Panc1 (cell line): ENCODE data around the gene LARP4B. TPM values are rescaled to one million over a fixed set of nuclear protein-coding genes. Genes with fewer than 3 reads are reported as not detected.

ENCODE experiments used
- ATAC-seq: fragments of 200-7000 bp; cut with Tn5 transposase; 2 replicates; pipeline ENCODE4 v1.9.1; 2020; ENCODE audit warnings: mild to moderate bottlenecking, moderate library complexity
- BruUV-seq: library from RNA; stranded (reverse); fragments of 400-500 nt; replicated peaks from 2 replicates; lab custom pipeline; 2021; lab: Mats Ljungman, UMichigan
- CTCF ChIA-PET: fragments of 300-600 bp; sonication (Branson Sonifier 250); formaldehyde crosslinking; loops from one replicate; lab custom pipeline; 2022; ENCODE audit warnings: antibody characterized with exemption; lab: Charles Lee
- POLR2A ChIA-PET: fragments of 300-600 bp; sonication (Branson Sonifier 250); formaldehyde crosslinking; loops from one replicate; lab custom pipeline; 2022; ENCODE audit warnings: antibody characterized with exemption; lab: Charles Lee
- DNase-seq: peaks from one replicate; pipeline ENCODE4 v3.0.0-alpha.2; 2010; ENCODE audit warnings: low read depth, low spot score
- H3K27ac ChIP-seq: 2 replicates; pipeline ENCODE4 v1.5.1; 2011; ENCODE audit warnings: mild to moderate bottlenecking, low read length, inconsistent platforms
- H3K27me3 ChIP-seq: fragments of 200-500 bp; sonication (Bioruptor generic); 2 replicates; pipeline ENCODE4 v1.6.0; 2014; ENCODE audit warnings: low read length, inconsistent platforms; ENCODE audit not compliant: control insufficient read depth, insufficient read depth
- H3K36me3 ChIP-seq: fragments of 200-500 bp; sonication (Bioruptor generic); 2 replicates; pipeline ENCODE4 v1.5.1; 2014; ENCODE audit warnings: inconsistent platforms, mild to moderate bottlenecking, low read length, moderate library complexity; ENCODE audit not compliant: control insufficient read depth, insufficient read depth
- H3K4me1 ChIP-seq: 2 replicates; pipeline ENCODE4 v1.5.1; 2011; ENCODE audit warnings: inconsistent platforms, mild to moderate bottlenecking, low read length, moderate library complexity; ENCODE audit not compliant: control insufficient read depth, insufficient read depth
- H3K4me3 ChIP-seq, 2 experiments: 2 replicates each; pipeline ENCODE4 v1.5.1; 2011 to 2012; ENCODE audit warnings: low read depth in 2 of 2, low read length in 2 of 2, mild to moderate bottlenecking in 2 of 2, inconsistent platforms in 1 of 2, moderate library complexity in 1 of 2
- H3K9me3 ChIP-seq: fragments of 200-500 bp; sonication (Bioruptor generic); 2 replicates; pipeline ENCODE4 v1.5.1; 2014; ENCODE audit warnings: low read depth, mild to moderate bottlenecking, inconsistent platforms, low read length, moderate library complexity; ENCODE audit not compliant: control insufficient read depth, insufficient read depth
- POLR2AphosphoS5 ChIP-seq: IDR thresholded peaks from 2 replicates; pipeline ENCODE4 v1.6.1; 2012; ENCODE audit warnings: mild to moderate bottlenecking, low read depth, low read length, moderate library complexity
- SIN3A ChIP-seq: IDR thresholded peaks from 2 replicates; pipeline ENCODE4 v1.6.1; 2012; ENCODE audit warnings: low read depth, mild to moderate bottlenecking, low read length, moderate library complexity, borderline replicate concordance; ENCODE audit not compliant: insufficient read depth
- TCF7L2 ChIP-seq: IDR thresholded peaks from 2 replicates; pipeline ENCODE4 v1.6.1; 2011; ENCODE audit warnings: mild to moderate bottlenecking, low read depth, low read length, inconsistent platforms
- in situ Hi-C: cut with HindIII; loops from 2 replicates; pipeline ENCODE4 v1.10.0; 2016; ENCODE audit warnings: low sequenced_read_pairs, low pct_unique_long_range_greater_than_20kb
- intact Hi-C: fragments of 100-400 bp; cut with micrococcal nuclease; formaldehyde crosslinking; loops from one replicate; pipeline ENCODE4 v1.10.0; 2022; ENCODE audit not compliant: unreplicated experiment
- total RNA-seq: library from RNA; stranded (reverse); gene quantifications from one replicate; pipeline ENCODE4 v1.2.1, GENCODE V29; 2021; ENCODE audit not compliant: unreplicated experiment
- TF ChIP-seq, protein P1 (sequence below), 2 experiments: IDR thresholded peaks; 2 replicates each; pipeline ENCODE4 v1.6.1; 2011 to 2012; ENCODE audit warnings: low read depth in 2 of 2, control low read depth in 1 of 2, low read length in 1 of 2, mild to moderate bottlenecking in 1 of 2, moderate library complexity in 1 of 2; ENCODE audit not compliant: insufficient read depth in 1 of 2
- TF ChIP-seq, protein P2 (sequence below): fragments of 450-650 bp; IDR thresholded peaks from 2 replicates; pipeline ENCODE4 v1.5.1; 2017; ENCODE audit warnings: mild to moderate bottlenecking

Gene LARP4B
- total RNA-seq, 1 experiment from 2014 or later, result 87.0 TPM

DNA sequence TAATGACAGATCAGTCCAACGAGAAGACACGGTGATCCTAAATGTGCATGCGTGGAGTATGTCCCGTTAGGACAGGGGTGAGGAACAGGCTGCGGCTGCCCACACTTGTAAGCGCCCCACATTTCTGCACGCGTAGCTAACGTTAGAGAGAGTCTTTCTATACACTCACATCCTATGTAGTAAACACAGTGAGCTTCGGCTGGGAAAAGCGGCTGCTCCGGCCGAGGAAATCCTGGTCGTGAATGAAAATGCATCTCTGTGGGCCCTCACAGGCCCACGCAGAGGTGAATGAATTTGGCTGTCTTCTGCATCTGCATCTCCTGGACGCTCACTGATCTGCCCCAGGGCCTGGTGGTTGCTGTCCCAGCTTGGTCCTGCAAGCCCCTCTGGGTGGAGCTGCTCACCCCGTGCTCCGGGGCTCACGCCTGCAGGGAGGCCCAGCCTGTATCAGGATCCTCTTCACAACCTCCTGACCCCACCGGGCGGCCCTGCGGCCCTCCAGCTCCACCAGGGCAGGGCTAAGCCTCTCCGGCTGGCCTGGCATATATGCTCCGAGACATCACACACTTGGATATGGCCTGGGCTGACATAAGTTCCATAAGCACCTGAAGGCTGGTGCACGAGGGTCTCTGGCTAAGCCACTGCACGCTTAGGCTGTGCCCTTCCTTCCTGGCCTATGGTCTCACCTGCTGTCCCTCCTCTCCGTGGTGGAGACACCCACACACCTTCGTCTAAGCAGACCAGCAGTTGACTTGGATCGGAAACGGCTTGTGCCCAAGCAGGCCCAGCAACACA, 124.1 kb downstream of the LARP4B start:
- no peak for DNase-seq

DNA sequence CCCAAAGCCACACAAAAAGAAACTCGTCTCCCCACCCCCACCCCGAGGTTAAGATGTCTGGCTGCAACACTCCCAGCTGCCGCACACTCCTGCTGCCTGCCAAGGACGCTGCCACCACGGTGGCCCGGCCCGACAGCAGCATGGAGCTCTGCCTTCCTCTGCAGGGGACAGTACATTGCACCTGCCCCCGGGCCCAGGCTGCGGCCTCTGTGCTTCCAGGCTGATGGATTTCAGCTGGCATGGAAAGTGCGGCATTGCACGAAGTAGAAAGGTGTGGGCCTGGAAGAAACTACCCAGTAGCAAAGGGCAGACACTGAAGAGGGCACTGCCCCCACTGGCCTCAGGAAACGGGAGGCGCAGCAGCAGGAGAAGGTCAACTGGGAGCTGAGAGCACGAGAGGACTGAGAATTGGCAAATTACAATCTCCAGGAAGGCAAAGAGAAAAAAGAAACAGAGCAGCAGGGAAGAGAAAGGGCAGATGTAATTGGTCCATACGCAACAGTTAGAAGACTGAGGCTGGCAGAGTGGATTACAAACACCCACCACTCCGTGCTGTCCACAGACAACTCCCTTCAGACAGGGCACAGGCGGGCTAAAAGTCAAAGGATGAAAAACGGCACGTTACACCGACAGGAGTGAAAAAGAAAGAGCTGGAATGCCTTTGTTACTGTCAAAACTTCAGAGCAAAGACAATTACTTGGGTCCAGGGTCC, 124.9 kb downstream of the LARP4B start:
- peaks cover 5% of the 10 kb centered on the region for H3K36me3 ChIP-seq

More for the DNA sequence above, 124.1 kb downstream of the LARP4B start:
- CTCF ChIA-PET, result no interaction called here
- Histone ChIP-seq H3K36me3 (peaks cover 7% of the 10 kb centered on the region), H3K9me3 (no peaks in the 10 kb centered on the region), H3K27ac (no peak overlapping the region), H3K27me3 (no peaks in the 10 kb centered on the region), H3K4me1 (no peaks in the 10 kb centered on the region), H3K4me3 (no peak overlapping the region)
- TF ChIP-seq TCF7L2 (no peak), POLR2AphosphoS5 (no peak), SIN3A (no peak)
- TF ChIP-seq, protein P1, sequence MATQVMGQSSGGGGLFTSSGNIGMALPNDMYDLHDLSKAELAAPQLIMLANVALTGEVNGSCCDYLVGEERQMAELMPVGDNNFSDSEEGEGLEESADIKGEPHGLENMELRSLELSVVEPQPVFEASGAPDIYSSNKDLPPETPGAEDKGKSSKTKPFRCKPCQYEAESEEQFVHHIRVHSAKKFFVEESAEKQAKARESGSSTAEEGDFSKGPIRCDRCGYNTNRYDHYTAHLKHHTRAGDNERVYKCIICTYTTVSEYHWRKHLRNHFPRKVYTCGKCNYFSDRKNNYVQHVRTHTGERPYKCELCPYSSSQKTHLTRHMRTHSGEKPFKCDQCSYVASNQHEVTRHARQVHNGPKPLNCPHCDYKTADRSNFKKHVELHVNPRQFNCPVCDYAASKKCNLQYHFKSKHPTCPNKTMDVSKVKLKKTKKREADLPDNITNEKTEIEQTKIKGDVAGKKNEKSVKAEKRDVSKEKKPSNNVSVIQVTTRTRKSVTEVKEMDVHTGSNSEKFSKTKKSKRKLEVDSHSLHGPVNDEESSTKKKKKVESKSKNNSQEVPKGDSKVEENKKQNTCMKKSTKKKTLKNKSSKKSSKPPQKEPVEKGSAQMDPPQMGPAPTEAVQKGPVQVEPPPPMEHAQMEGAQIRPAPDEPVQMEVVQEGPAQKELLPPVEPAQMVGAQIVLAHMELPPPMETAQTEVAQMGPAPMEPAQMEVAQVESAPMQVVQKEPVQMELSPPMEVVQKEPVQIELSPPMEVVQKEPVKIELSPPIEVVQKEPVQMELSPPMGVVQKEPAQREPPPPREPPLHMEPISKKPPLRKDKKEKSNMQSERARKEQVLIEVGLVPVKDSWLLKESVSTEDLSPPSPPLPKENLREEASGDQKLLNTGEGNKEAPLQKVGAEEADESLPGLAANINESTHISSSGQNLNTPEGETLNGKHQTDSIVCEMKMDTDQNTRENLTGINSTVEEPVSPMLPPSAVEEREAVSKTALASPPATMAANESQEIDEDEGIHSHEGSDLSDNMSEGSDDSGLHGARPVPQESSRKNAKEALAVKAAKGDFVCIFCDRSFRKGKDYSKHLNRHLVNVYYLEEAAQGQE (IDR thresholded peaks at IDR 0.05; ENCODE audit: insufficient read depth in 1 of 2, low read depth in 2 of 2, low read length in 1 of 2), result no peak
- TF ChIP-seq, protein P2, sequence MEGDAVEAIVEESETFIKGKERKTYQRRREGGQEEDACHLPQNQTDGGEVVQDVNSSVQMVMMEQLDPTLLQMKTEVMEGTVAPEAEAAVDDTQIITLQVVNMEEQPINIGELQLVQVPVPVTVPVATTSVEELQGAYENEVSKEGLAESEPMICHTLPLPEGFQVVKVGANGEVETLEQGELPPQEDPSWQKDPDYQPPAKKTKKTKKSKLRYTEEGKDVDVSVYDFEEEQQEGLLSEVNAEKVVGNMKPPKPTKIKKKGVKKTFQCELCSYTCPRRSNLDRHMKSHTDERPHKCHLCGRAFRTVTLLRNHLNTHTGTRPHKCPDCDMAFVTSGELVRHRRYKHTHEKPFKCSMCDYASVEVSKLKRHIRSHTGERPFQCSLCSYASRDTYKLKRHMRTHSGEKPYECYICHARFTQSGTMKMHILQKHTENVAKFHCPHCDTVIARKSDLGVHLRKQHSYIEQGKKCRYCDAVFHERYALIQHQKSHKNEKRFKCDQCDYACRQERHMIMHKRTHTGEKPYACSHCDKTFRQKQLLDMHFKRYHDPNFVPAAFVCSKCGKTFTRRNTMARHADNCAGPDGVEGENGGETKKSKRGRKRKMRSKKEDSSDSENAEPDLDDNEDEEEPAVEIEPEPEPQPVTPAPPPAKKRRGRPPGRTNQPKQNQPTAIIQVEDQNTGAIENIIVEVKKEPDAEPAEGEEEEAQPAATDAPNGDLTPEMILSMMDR, result no peak
- BruUV-seq, result no TSS peak
- ATAC-seq, result no peak
- in situ Hi-C loops (no loop called here), intact Hi-C loops (no loop called here)
- POLR2A ChIA-PET, result no interaction called here

More for the DNA sequence above, 124.9 kb downstream of the LARP4B start:
- H3K4me1 ChIP-seq, result no peaks in the 10 kb centered on the region
- ChIA-PET CTCF (no interaction called here), POLR2A (no interaction called here)
- TF ChIP-seq SIN3A, result no peak
- no peak for TF ChIP-seq POLR2AphosphoS5
- TF ChIP-seq, protein P1 (IDR thresholded peaks at IDR 0.05; ENCODE audit: insufficient read depth in 1 of 2, low read depth in 2 of 2, low read length in 1 of 2), result no peak
- TF ChIP-seq TCF7L2, result no peak
- TF ChIP-seq, protein P2, result no peak
- no peaks in the 10 kb centered on the region for H3K27me3 ChIP-seq
- H3K9me3 ChIP-seq, result no peaks in the 10 kb centered on the region
- ATAC-seq, result no peak
- no TSS peak for BruUV-seq
- in situ Hi-C loops, result no loop called here
- H3K27ac ChIP-seq, result no peak overlapping the region
- no peak overlapping the region for H3K4me3 ChIP-seq
- no peak for DNase-seq
- intact Hi-C loops, result no loop called here
